ELF-1 (cell line): ENCODE measurements around the gene PRR14L.

Experiments
- DNase-seq: peaks from one replicate; pipeline ENCODE4 v3.0.0-alpha.2; 2016; ENCODE audit warnings: low read depth, low spot score

PRR14L gene

GRCh38 chr22:31639436-31640039, 110.4 kb downstream of the PRR14L start:
- DNase-seq = no peak

DNA sequence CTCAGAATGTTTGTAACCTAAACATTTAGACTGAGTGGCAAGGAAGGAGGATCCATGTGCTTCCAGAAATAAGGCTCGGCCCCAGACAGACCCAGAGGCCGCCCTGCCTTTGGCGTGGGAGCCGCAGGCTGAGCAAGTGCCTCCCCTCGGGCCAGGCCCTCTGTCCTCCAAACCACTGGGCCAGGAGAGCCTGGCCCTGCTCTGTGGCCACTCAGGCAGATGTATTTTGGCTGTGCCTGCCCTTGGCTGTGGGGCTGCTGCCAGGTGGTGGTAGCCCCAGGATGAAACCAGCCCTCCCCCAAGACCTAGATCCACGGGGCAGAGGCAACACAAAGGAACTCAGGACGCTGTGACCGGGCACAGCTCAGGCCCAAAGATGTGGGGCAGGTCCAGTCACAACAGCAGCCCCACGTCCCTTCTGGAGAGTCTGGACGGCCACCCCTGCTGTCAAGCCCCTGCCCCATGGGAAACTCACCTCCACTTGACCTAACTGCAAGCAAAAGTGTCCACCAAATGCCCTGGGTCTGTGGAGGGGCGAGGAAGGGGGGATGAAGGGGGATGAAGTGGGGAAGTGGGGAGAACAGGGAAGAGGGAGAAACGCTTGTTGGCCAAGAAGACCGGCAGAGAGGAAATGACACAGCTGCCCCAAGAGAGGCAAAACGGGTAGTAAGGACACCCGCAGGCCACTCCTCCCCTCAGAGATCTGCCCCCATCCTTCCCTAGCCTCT, 111.9 kb downstream of the PRR14L start:
- DNase-seq = no peak

DNA sequence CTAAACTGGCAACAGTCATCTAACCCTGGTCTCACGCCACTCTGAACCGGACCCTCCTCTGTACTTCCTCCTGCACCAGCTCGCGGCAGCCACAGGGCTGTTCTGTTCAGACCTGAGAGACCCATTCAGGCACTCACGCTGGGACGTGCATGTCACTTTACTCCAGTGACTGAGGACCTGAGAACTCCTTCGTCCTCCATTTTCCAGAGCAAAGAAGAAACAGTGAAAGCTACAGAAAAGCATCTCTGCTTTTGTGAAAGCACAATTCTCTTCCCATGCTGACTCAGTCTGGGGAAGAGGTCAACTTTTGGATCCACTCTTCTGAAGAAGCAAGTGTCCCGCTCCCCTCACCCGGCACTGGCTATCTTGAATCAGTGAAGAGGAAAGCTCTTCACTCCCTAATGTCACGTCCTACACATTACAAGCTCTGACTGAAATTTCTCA, 112.5 kb downstream of the PRR14L start:
- DNase-seq = no peak

GRCh38 chr22:31635638-31636306, 114.2 kb downstream of the PRR14L start:
- no peak for DNase-seq

DNA sequence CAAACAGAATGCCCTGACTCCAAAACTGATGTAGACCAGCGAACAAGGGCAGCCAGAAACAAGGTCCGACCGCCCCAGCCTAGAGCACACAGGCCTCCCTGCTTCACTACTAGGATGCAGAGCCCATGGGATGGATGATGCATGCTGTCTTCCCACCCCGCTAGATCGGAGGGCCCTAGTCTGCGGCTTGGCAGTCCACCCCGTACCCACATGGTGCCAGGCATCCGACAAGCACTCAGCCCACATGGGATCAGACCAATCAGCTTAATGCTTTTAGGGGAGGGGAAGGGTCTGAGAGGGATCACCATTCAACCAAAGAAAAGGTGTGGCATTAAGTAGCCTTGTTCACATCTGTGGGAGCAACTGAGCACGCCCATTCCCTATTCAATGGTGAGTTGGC, 118.5 kb downstream of the PRR14L start:
- no peak for DNase-seq
